Small intestine (tissue), 7 donors: ENCODE data around the gene LSS. TPM values are rescaled to one million over a fixed set of nuclear protein-coding genes. Genes with fewer than 3 reads are reported as not detected.
"Not testable (repeated sequence)": the region's sequence is repeated elsewhere in the genome, so short reads cannot be mapped to it uniquely, and the experiment has no call there.

Experiments used
- DNase-seq, 2 donors: peaks; one replicate each; pipeline versions ENCODE4 v3.0.0 to v3.0.0-alpha.2; 2013
- FAIRE-seq: peaks from 2 replicates; lab custom pipeline; 2012; peaks lifted over from hg19 to GRCh38; lab: Jason Lieb, UNC
- H3K27ac ChIP-seq, 3 donors: one replicate each; pipeline ENCODE4 v1.5.1; 2013; ENCODE audit warnings: low read length in 2 of 3, mild to moderate bottlenecking in 2 of 3, control low read depth in 1 of 3, inconsistent platforms in 1 of 3, low read depth in 1 of 3, moderate library complexity in 1 of 3
- H3K27me3 ChIP-seq, 3 donors: one replicate each; pipeline ENCODE4 v1.6.1; 2013; ENCODE audit warnings: low read length in 3 of 3, inconsistent platforms in 1 of 3; ENCODE audit not compliant: control insufficient read depth in 3 of 3, insufficient read depth in 3 of 3
- H3K36me3 ChIP-seq, 3 donors: one replicate each; pipeline ENCODE4 v1.6.1; 2013; ENCODE audit warnings: low read length in 3 of 3, inconsistent platforms in 1 of 3, low read depth in 1 of 3, mild to moderate bottlenecking in 1 of 3, moderate library complexity in 1 of 3; ENCODE audit not compliant: control insufficient read depth in 3 of 3, insufficient read depth in 2 of 3
- H3K4me1 ChIP-seq, 3 donors: one replicate each; pipeline ENCODE4 v1.6.1; 2013; ENCODE audit warnings: low read length in 2 of 3, inconsistent platforms in 1 of 3, low read depth in 1 of 3, mild to moderate bottlenecking in 1 of 3, moderate library complexity in 1 of 3; ENCODE audit not compliant: control insufficient read depth in 3 of 3, insufficient read depth in 2 of 3
- H3K4me3 ChIP-seq, 3 donors: one replicate each; pipeline ENCODE4 v1.5.1; 2013; ENCODE audit warnings: low read length in 3 of 3, control low read depth in 1 of 3, inconsistent platforms in 1 of 3, low read depth in 1 of 3, mild to moderate bottlenecking in 1 of 3, moderate library complexity in 1 of 3
- H3K9me3 ChIP-seq, 2 donors: one replicate each; pipeline ENCODE4 v1.6.1; 2013; ENCODE audit warnings: low read depth in 1 of 2, low read length in 1 of 2; ENCODE audit not compliant: control insufficient read depth in 2 of 2, insufficient read depth in 1 of 2
- WGBS, 3 donors: extraction: QIAGEN DNeasy Blood & Tissue Kit; methylation state at CpG; one replicate each; pipeline ENCODE4 v1.1.7; 2013; 5-methylcytosine and 5-hydroxymethylcytosine counted together
- polyA plus RNA-seq, 4 donors: library from polyadenylated mRNA; stranded (reverse) in 3 of 4; unstranded in 1 of 4; fragments of 200-250 nt in 3 of 4; fragments of 120-200 nt in 1 of 4; gene quantifications; one replicate each; pipeline versions ENCODE4 v1.2.1 to v1.2.3, GENCODE V29; 2013
- donor health status: healthy with polysubstance abuse.
- donor health status: control.
- donor health status: control.
- donor health status: Bipolar disorder and iron deficiency.
- donor health status: healthy.

The LSS gene
- polyA plus RNA-seq, 4 donors: 13.2 to 42.1 (median 26.0) TPM

- no peaks in the 10 kb centered on the region for H3K9me3 ChIP-seq
- no peak overlapping the region for H3K4me3 ChIP-seq
- FAIRE-seq: no peak
- peaks cover 17 to 72% (median 21%) of the 10 kb centered on the region in 3 donors for H3K36me3 ChIP-seq
- DNase-seq: no peak
- H3K27me3 ChIP-seq: no peaks in the 10 kb centered on the region
- no peaks in the 10 kb centered on the region for H3K4me1 ChIP-seq
- H3K27ac ChIP-seq: no peak overlapping the region
- 92 to 95% (median 95%) methylated on average over 19 to 21 of the region's 21 CpGs for whole genome bisulfite sequencing, 3 donors
These were observed 21.3 kb downstream of the LSS start for GRCh38 chr21:46207006-46207919.

DNA sequence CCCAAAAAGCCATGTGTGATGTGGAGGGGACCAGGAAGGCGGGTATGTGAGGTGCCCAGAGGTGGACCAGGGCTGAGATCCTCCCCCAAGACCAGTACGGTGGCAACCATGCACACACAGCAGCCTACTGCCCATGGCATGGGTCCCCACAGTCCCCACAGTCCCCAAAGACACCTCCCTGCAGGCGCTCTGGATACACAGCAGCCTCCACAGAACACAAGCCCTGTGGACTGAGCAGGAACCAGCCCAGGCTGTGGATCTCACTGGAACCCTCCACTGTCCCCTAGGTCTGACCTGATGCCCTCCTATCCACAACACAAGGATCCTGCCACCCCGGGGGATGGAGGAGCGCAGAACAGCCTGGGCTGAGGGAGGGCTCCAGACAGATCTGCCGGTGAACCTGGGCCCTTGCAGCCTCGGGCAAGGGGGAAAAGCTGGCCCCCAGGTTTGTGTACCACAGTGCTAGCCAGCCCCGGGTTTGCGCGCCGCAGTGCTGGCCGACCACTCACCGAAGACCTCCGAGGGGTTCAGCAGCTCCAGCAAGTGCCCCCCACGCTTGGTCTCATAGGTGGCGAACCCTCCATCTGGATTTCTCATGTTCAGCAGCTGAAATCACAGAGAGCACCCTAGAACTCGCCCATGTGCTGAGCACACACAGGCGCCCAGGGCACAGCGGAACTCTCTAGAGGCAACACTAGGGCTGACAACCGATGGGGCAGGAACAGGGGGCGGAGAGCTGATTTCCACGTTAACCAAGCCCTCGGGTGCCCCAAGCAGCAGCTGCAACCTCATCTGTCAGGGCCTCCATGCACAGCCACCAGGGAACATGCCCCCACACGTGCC, 22.2 kb downstream of the LSS start:
- Histone ChIP-seq H3K4me1 (no peaks in the 10 kb centered on the region), H3K36me3 (peaks cover 17 to 65% (median 21%) of the 10 kb centered on the region in 3 donors), H3K9me3 (no peaks in the 10 kb centered on the region), H3K4me3 (no peak overlapping the region), H3K27ac (no peak overlapping the region), H3K27me3 (no peaks in the 10 kb centered on the region)
- 94 to 96% (median 94%) methylated on average over 23 to 24 of the region's 24 CpGs for WGBS, 3 donors
- DNase-seq (no peak), FAIRE-seq (no peak)

GRCh38 chr21:46205766-46206162, 22.8 kb downstream of the LSS start:
- Histone ChIP-seq H3K27me3 (no peaks in the 10 kb centered on the region), H3K9me3 (no peaks in the 10 kb centered on the region), H3K27ac (no peak overlapping the region), H3K4me3 (no peak overlapping the region), H3K36me3 (peaks cover 17 to 63% (median 21%) of the 10 kb centered on the region in 3 donors), H3K4me1 (no peaks in the 10 kb centered on the region)
- FAIRE-seq (no peak), DNase-seq (no peak)
- WGBS, 3 donors: 94 to 96% (median 96%) methylated on average over 16 of the region's 16 CpGs

- Histone ChIP-seq H3K4me3 (no peak overlapping the region), H3K27ac (no peak overlapping the region), H3K4me1 (no peaks in the 10 kb centered on the region), H3K9me3 (no peaks in the 10 kb centered on the region), H3K36me3 (peaks cover 17 to 57% (median 21%) of the 10 kb centered on the region in 3 donors), H3K27me3 (no peaks in the 10 kb centered on the region)
- FAIRE-seq: no peak
- DNase-seq: no peak
- WGBS, 3 donors: 92 to 94% (median 93%) methylated on average over 18 of the region's 18 CpGs
These were observed 23.4 kb downstream of the LSS start for GRCh38 chr21:46205166-46205565.

GRCh38 chr21:46203203-46203600, 25.4 kb downstream of the LSS start:
- no peak for DNase-seq
- H3K4me1 ChIP-seq: no peaks in the 10 kb centered on the region
- H3K4me3 ChIP-seq: no peak overlapping the region
- no peak for FAIRE-seq
- no peaks in the 10 kb centered on the region for H3K9me3 ChIP-seq
- H3K36me3 ChIP-seq: peaks cover 16 to 40% (median 19%) of the 10 kb centered on the region in 3 donors
- no peak overlapping the region for H3K27ac ChIP-seq
- no peaks in the 10 kb centered on the region for H3K27me3 ChIP-seq
- WGBS, 3 donors: 96 to 99% (median 97%) methylated on average over 8 of the region's 8 CpGs

DNA sequence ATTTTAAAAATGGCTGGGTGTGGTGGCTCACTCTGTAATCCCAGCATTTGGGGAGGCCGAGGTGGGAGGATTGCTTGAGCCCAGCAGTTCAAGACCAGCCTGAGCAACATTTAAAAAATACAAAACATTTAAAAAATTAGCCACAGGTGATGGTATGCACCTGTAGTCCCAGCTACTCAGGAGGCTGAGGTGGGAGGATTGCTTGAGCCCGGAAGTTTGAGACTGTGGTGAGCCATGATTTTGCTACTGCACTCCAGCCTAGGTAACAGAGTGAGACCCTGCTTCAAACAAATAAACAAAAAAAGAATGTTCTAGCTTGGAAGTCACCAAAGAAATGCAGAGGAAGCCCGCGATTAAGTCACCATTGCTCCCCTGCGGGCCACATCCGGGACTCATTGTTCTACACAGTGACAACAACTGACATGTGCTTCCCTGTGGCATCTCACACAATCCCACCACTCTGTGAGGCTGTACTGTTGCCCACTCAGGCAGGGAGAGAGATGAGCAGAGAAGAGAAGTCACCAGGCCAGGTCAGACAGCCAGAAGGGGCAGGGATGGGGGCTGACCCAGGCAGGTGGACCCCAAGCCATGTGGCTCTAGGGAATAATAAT, 25.9 kb downstream of the LSS start:
- FAIRE-seq: no peak
- no peak for DNase-seq

DNA sequence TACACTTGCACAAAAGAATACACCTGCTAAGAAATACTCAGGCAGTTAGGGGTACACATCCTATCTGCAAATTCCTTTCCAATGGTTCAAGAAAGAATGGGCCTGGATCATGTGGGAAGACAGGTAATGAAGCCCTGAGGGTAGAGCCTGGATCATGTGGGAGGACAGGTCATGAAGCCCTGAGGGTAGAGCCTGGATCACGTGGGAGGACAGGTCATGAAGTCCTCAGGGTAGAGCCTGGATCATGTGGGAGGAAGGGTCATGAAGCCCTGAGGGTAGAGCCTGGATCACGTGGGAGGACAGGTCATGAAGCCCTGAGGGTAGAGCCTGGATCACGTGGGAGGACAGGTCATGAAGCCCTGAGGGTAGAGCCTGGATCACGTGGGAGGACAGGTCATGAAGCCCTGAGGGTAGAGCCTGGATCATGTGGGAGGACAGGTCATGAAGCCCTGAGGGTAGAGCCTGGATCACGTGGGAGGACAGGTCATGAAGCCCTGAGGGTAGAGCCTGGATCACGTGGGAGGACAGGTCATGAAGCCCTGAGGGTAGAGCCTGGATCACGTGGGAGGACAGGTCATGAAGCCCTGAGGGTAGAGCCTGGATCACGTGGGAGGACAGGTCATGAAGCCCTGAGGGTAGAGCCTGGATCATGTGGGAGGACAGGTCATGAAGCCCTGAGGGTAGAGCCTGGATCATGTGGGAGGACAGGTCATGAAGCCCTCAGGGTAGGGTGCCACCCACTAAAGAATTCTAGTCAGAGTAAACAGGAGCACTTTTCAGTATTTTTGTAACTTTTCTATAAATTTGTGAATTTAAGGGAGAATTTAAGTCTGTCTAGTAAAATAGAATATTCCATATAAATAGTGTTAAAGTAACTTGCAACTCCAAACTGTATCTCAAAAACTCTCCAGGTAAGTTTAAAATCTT, 27.4 kb downstream of the LSS start:
- 87 to 95% (median 92%) methylated on average over 2 to 3 of the region's 8 CpGs for WGBS, 3 donors
- not testable (repeated sequence) for H3K27me3 ChIP-seq, FAIRE-seq, H3K4me3 ChIP-seq, H3K27ac ChIP-seq, H3K9me3 ChIP-seq, DNase-seq, H3K4me1 ChIP-seq
- peaks cover 7 to 27% (median 13%) of the 10 kb centered on the region in 3 donors for H3K36me3 ChIP-seq

More for the DNA sequence above, 25.9 kb downstream of the LSS start:
- H3K36me3 ChIP-seq: peaks cover 12 to 38% (median 19%) of the 10 kb centered on the region in 3 donors
- no peaks in the 10 kb centered on the region for H3K27me3 ChIP-seq
- no peaks in the 10 kb centered on the region for H3K9me3 ChIP-seq
- no peaks in the 10 kb centered on the region for H3K4me1 ChIP-seq
- WGBS, 3 donors: 90 to 97% (median 93%) methylated on average over 6 of the region's 6 CpGs
- no peak overlapping the region for H3K4me3 ChIP-seq
- no peak overlapping the region for H3K27ac ChIP-seq
